ENCODE data around the gene CADPS.

DNA sequence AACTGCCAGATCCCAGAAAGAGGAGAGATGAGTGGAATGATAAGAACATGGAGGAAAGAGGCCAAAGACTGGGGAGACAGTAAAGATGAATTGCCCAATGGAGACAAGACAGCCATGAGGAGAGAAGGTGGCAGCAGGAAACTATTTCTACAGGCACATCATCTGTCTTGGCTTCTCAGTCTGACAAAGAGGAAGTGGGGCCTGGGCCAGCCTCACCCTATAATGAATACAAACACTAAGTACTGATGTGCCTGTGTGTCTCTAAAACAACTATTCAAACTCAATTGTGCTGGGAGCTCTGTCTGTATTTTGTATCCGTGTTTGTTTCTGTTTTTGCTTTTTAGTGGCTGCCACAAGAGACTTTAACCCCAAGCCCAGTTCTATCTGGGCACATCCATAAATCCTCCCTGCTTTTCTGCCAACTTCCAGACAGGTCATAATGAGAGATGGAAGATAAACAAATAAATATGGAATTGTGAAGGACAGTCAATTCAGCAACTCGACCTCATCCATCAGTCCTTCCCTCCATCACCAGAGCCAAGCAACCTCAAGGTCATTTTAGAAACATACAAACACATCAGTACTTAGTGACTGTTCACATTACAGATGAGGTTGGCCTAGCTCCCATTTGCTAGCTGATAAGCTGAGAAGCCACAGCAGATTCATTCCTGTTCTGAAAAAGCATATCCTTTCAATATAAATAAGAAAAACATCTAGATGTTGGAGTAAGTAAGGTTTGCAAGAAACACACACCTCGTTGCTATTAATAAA lies 116.7 kb downstream of the CADPS start:
- TF ChIP-seq ZNF274 (IDR thresholded peaks at IDR 0.05; ENCODE audit: low read depth, low read length), result no peak
- TF ChIP-seq YY1 (IDR thresholded peaks at IDR 0.05; ENCODE audit: insufficient read depth, insufficient read length), result no peak
